K562 (cell line): Measurements from ENCODE around the gene COL7A1. TPM values are rescaled to one million over a fixed set of nuclear protein-coding genes. Genes with fewer than 3 reads are reported as not detected.

Experiments used
- ATAC-seq: fragments of 200-7000 bp; cut with Tn5 transposase; 3 replicates; pipeline ENCODE4 v1.9.1; 2020; ENCODE audit warnings: moderate library complexity
- BruUV-seq: library from RNA; stranded (reverse); fragments of 400-500 nt; replicated peaks from 2 replicates; lab custom pipeline; 2021; lab: Mats Ljungman, UMichigan
- CTCF ChIA-PET: fragments of 300-600 bp; formaldehyde crosslinking; extraction: SDS; loops from one replicate; lab custom pipeline; 2021; ENCODE audit warnings: low intra/inter-chr PET ratio; lab: Yijun Ruan, JAX
- POLR2A ChIA-PET: fragments of 300-600, 350-650 bp; sonication (Branson Sonifier 250); formaldehyde crosslinking; extraction: SDS; loops from one replicate; lab custom pipeline; 2021; ENCODE audit warnings: antibody characterized with exemption, inconsistent platforms; lab: Yijun Ruan, JAX
- DNase-seq, 4 experiments: peaks; one replicate each; pipeline versions ENCODE4 v3.0.0 to v3.0.0-alpha.2; 2011 to 2018; ENCODE audit warnings: low spot score in 3 of 4, mixed read lengths in 3 of 4; ENCODE audit errors: extremely low read depth in 1 of 4
- FAIRE-seq: peaks from 2 replicates; lab custom pipeline; 2011; peaks lifted over from hg19 to GRCh38; lab: Jason Lieb, UNC
- H2AFZ ChIP-seq: 2 replicates; pipeline ENCODE4 v1.6.0; 2011; ENCODE audit warnings: low read depth, low read length, control low read depth, inconsistent platforms
- H3K27ac ChIP-seq: fragments of 200-600 bp; 3 replicates; pipeline ENCODE4 v1.8.0; 2011; ENCODE audit warnings: low read depth, mild to moderate bottlenecking, control low read depth, inconsistent platforms, low read length, moderate library complexity, mixed read lengths; ENCODE audit errors: extremely low read depth
- H3K27me3 ChIP-seq, 2 experiments: fragments of 300-600 bp in 1 of 2; 2 replicates in 1 of 2; 3 replicates in 1 of 2; pipeline versions ENCODE4 v1.6.0 to v1.8.0; 2011; ENCODE audit warnings: inconsistent platforms in 2 of 2, low read length in 2 of 2, mild to moderate bottlenecking in 1 of 2, mixed read lengths in 1 of 2, moderate library complexity in 1 of 2; ENCODE audit not compliant: control insufficient read depth in 2 of 2, insufficient read depth in 2 of 2
- H3K36me3 ChIP-seq: fragments of 300-600 bp; 3 replicates; pipeline ENCODE4 v1.8.0; 2011; ENCODE audit warnings: mild to moderate bottlenecking, low read length, inconsistent platforms; ENCODE audit not compliant: control insufficient read depth, insufficient read depth
- H3K4me1 ChIP-seq, 2 experiments: fragments of 200-600 bp in 1 of 2; replicated peaks in 1 of 2; 2 replicates in 1 of 2; 3 replicates in 1 of 2; pipeline versions ENCODE4 v1.5.1 to v1.8.0; 2011; ENCODE audit warnings: inconsistent platforms in 2 of 2, low read length in 2 of 2, mild to moderate bottlenecking in 1 of 2, mixed read lengths in 1 of 2, moderate library complexity in 1 of 2; ENCODE audit not compliant: control insufficient read depth in 2 of 2, insufficient read depth in 2 of 2
- H3K4me2 ChIP-seq: 2 replicates; pipeline ENCODE4 v1.6.1; 2011; ENCODE audit warnings: low read length, control low read depth, inconsistent platforms, mixed read lengths; ENCODE audit not compliant: insufficient read depth
- H3K4me3 ChIP-seq: fragments of 200-600 bp; sonication (generic), shearing (Covaris generic); 2 replicates; pipeline ENCODE4 v1.5.1; 2016; ENCODE audit warnings: control low read depth, inconsistent platforms
- H3K79me2 ChIP-seq: fragments of 200-600 bp; 3 replicates; pipeline ENCODE4 v1.8.0; 2011; ENCODE audit warnings: low read length, inconsistent platforms; ENCODE audit not compliant: control insufficient read depth, insufficient read depth
- H3K9ac ChIP-seq, 2 experiments: 2 replicates each; pipeline versions ENCODE4 v1.6.0 to v1.6.1; 2011; ENCODE audit warnings: low read depth in 2 of 2, low read length in 2 of 2, control low read depth in 1 of 2, inconsistent platforms in 1 of 2, mild to moderate bottlenecking in 1 of 2, mixed read lengths in 1 of 2; ENCODE audit not compliant: insufficient read depth in 1 of 2
- H3K9me1 ChIP-seq: one replicate; pipeline ENCODE4 v1.6.0; 2011; ENCODE audit warnings: inconsistent platforms, mild to moderate bottlenecking, low read length, moderate library complexity; ENCODE audit not compliant: control insufficient read depth, insufficient read depth
- H3K9me3 ChIP-seq: replicated peaks from 2 replicates; pipeline ENCODE4 v1.5.1; 2011; ENCODE audit warnings: low read depth, low read length, inconsistent platforms; ENCODE audit not compliant: control insufficient read depth, insufficient read depth
- H4K20me1 ChIP-seq: replicated peaks from 2 replicates; pipeline ENCODE4 v1.6.1; 2011; ENCODE audit warnings: low read length, inconsistent platforms, mixed read lengths; ENCODE audit not compliant: control insufficient read depth, insufficient read depth
- CBX1 ChIP-seq: sonication (generic); IDR thresholded peaks from 2 replicates; pipeline ENCODE4 v1.6.1; 2016; ENCODE audit warnings: antibody characterized with exemption, low read depth, mild to moderate bottlenecking
- NEUROD1 ChIP-seq: fragments of 150-350 bp; IDR thresholded peaks from 2 replicates; pipeline ENCODE4 v1.6.1; 2014; ENCODE audit warnings: borderline replicate concordance, low read length, low read depth; ENCODE audit not compliant: partially characterized antibody
- SMARCE1 ChIP-seq: fragments of 450-650 bp; IDR thresholded peaks from 2 replicates; pipeline ENCODE4 v1.7.1; 2016; ENCODE audit warnings: mild to moderate bottlenecking
- WGBS: fragments of 100-300 bp; shearing (Covaris generic); methylation state at CpG from one replicate; pipeline ENCODE4 v1.1.6; 2016; ENCODE audit warnings: low coverage, mixed read lengths; ENCODE audit not compliant: insufficient coverage; ENCODE audit errors: missing lambda C conversion rate; 5-methylcytosine and 5-hydroxymethylcytosine counted together
- in situ Hi-C: fragments of 300-500 bp; cut with MboI; formaldehyde crosslinking; loops from 4 replicates; pipeline ENCODE4 v1.15.0; 2018; ENCODE audit warnings: inconsistent platforms, mixed read lengths
- intact Hi-C: fragments of 100-400 bp; cut with micrococcal nuclease; formaldehyde crosslinking; loops from 2 replicates; pipeline ENCODE4 v1.14.2; 2022
- polyA plus RNA-seq, 8 experiments: library from polyadenylated mRNA; depleted of rRNA in 4 of 8; stranded (reverse) in 5 of 8; unstranded in 3 of 8; fragments of >200 nt; fragmentation: Nextera tagmentation in 2 of 8; fragmentation: Illumina TruSeq in 1 of 8; extraction: Ambion mirVana in 2 of 8; extraction: Trizol in 1 of 8; gene quantifications; 2 replicates each; pipeline versions ENCODE4 v1.2.1 to v1.2.3, GENCODE V29; 2011 to 2014; ENCODE audit warnings: inconsistent platforms in 1 of 8, missing spikeins in 1 of 8
- total RNA-seq, 7 experiments: library from RNA; depleted of rRNA in 6 of 7; stranded (reverse); fragments of >200 nt in 6 of 7; fragmentation: Illumina TruSeq in 2 of 7; extraction: Trizol in 2 of 7; gene quantifications; 2 replicates each; pipeline versions ENCODE4 v1.2.1 to v1.2.3, GENCODE V29; 2011 to 2021; ENCODE audit warnings: low replicate concordance in 1 of 7
- TF ChIP-seq, protein P1 (sequence below): sonication (generic); formaldehyde crosslinking; IDR thresholded peaks from 2 replicates; pipeline ENCODE4 v1.8.1; 2023; ENCODE audit warnings: mild to moderate bottlenecking, missing genetic modification reagents
- TF ChIP-seq, protein P2 (sequence below): sonication (generic); formaldehyde crosslinking; IDR thresholded peaks from 2 replicates; pipeline ENCODE4 v1.8.1; 2023; ENCODE audit warnings: mild to moderate bottlenecking, missing genetic modification reagents

The COL7A1 gene
- total and polyA plus RNA-seq, 9 of the 15 experiments (the other 6 are each of a cell fraction or from before 2014, with no cell fraction given): 0.09 to 0.66 (median 0.35) TPM; not detected in 3

DNA sequence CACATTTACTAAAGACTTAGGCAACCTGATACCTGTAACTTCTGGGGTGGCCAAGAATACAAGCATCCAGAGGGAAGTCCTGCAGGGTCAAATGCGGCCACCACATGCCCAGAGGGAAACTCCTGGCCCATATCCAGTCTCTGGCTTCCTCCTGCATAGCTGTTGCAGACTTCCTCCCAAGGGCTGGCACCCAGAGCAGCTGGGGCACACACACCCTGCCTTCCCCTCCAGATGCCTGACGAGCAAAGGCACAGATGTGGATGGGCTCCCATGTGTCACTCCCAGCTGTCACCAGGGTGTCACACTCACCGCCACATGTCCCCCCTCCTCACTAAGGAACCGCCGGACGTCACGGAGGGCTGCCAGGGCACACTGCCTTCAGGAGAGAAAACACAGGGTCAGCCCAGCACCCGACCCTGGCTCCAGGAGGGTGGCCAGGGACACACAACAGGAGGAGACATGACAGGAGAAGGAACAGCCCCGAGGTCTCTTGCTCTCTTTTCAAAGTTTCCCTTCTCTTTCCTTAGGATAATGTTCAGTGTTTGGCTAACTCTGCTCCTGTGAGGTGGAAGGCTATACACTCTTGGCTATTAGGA, 51.8 kb downstream of the COL7A1 start (continued):
- TF ChIP-seq, protein P1, sequence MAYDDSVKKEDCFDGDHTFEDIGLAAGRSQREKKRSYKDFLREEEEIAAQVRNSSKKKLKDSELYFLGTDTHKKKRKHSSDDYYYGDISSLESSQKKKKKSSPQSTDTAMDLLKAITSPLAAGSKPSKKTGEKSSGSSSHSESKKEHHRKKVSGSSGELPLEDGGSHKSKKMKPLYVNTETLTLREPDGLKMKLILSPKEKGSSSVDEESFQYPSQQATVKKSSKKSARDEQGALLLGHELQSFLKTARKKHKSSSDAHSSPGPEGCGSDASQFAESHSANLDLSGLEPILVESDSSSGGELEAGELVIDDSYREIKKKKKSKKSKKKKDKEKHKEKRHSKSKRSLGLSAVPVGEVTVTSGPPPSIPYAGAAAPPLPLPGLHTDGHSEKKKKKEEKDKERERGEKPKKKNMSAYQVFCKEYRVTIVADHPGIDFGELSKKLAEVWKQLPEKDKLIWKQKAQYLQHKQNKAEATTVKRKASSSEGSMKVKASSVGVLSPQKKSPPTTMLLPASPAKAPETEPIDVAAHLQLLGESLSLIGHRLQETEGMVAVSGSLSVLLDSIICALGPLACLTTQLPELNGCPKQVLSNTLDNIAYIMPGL (CRISPR knock-in tag): no peak
- TF ChIP-seq SMARCE1: no peak

DNA sequence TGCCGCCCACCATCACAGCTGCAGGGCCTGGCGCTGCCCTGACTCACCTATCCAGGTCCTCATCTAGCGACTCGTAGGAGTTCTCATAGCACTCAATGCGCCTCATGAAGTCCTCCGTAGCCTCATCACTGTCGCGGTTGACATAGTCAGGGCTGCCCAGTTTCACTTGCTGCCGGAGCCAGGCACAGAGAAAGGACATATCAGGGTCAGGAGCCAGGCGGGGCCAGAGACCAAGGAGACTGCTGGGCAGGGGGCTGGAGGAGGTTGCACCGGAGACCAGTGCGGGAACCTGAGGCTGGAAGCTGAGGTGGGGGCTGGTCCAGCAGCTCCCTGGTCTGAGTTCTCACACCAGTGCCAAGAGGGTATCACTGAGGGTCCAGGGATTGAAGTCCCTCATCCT, 56.7 kb downstream of the COL7A1 start:
- ChIA-PET POLR2A (no interaction called here), CTCF (no interaction called here)
- TF ChIP-seq, protein P2, sequence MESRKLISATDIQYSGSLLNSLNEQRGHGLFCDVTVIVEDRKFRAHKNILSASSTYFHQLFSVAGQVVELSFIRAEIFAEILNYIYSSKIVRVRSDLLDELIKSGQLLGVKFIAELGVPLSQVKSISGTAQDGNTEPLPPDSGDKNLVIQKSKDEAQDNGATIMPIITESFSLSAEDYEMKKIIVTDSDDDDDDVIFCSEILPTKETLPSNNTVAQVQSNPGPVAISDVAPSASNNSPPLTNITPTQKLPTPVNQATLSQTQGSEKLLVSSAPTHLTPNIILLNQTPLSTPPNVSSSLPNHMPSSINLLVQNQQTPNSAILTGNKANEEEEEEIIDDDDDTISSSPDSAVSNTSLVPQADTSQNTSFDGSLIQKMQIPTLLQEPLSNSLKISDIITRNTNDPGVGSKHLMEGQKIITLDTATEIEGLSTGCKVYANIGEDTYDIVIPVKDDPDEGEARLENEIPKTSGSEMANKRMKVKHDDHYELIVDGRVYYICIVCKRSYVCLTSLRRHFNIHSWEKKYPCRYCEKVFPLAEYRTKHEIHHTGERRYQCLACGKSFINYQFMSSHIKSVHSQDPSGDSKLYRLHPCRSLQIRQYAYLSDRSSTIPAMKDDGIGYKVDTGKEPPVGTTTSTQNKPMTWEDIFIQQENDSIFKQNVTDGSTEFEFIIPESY (CRISPR knock-in tag): peak; percentile 20; the same call in 1 of the 2 replicates
- TF ChIP-seq NEUROD1: no peak
- TF ChIP-seq CBX1: no peak
- ATAC-seq (no peak), FAIRE-seq (no peak), DNase-seq (no peak)
- H3K4me3 ChIP-seq: no peak overlapping the region
- H3K9me3 ChIP-seq: no peaks in the 10 kb centered on the region
- no peaks in the 10 kb centered on the region for H3K4me1 ChIP-seq
- no peak overlapping the region for H3K4me2 ChIP-seq
- H3K27ac ChIP-seq: no peak overlapping the region
- H3K9me1 ChIP-seq: peaks cover 4% of the 10 kb centered on the region
- WGBS: 88% methylated on average over 12 of the region's 12 CpGs
- no peak overlapping the region for H2AFZ ChIP-seq
- intact Hi-C loops: no loop called here
- H3K27me3 ChIP-seq: no peaks in the 10 kb centered on the region
- H4K20me1 ChIP-seq: no peaks in the 10 kb centered on the region
- H3K36me3 ChIP-seq: peaks cover 66% of the 10 kb centered on the region
- no peaks in the 10 kb centered on the region for H3K79me2 ChIP-seq
- no TSS peak for BruUV-seq
- H3K9ac ChIP-seq: peak overlapping the region in 1 of 2 experiments; percentile 52; a peak in 1 of 4 replicates
- in situ Hi-C loops: no loop called here
